ENCODE data around the gene PTBP1. TPM values are rescaled to one million over a fixed set of nuclear protein-coding genes. Genes with fewer than 3 reads are reported as not detected.

Gene PTBP1
- total and polyA plus RNA-seq, 2 of the 13 experiments (the other 11 are each of a cell fraction or from before 2014, with no cell fraction given): 195 to 288 TPM

- peak; percentile 63 for TF ChIP-seq ZNF710 (CRISPR knock-in tag; IDR thresholded peaks at IDR 0.05; ENCODE audit: borderline replicate concordance)
- TF ChIP-seq HDAC2 (CRISPR knock-in tag; IDR thresholded peaks at IDR 0.05): peak; percentile 51
- TF ChIP-seq HNRNPLL (IDR thresholded peaks at IDR 0.05; ENCODE audit: low read depth, low read length, poor library complexity, severe bottlenecking): peak; percentile 59
- TF ChIP-seq ZNF772 (CRISPR knock-in tag; IDR thresholded peaks at IDR 0.05): peak; percentile 96
- no peak for TF ChIP-seq ZNF337 (CRISPR knock-in tag; IDR thresholded peaks at IDR 0.05; ENCODE audit: borderline replicate concordance, low read depth)
- TF ChIP-seq JUNB (CRISPR knock-in tag; IDR thresholded peaks at IDR 0.05; ENCODE audit: borderline replicate concordance): no peak
- TF ChIP-seq ZNF383 (CRISPR knock-in tag; IDR thresholded peaks at IDR 0.05; ENCODE audit: borderline replicate concordance): no peak
- TF ChIP-seq AGO2 (optimal IDR thresholded peaks at IDR 0.05; ENCODE audit: low read depth, low read length): peak; percentile 86
- TF ChIP-seq TCF7L2 (IDR thresholded peaks at IDR 0.05; ENCODE audit: low read depth, low read length): no peak
- TF ChIP-seq ZZZ3 (CRISPR knock-in tag; IDR thresholded peaks at IDR 0.05; ENCODE audit: borderline replicate concordance): peak; percentile 21; the same call in 1 of the 2 replicates
- TF ChIP-seq ZNF33B (CRISPR knock-in tag; IDR thresholded peaks at IDR 0.05): no peak
- TF ChIP-seq ZBTB38 (CRISPR knock-in tag; IDR thresholded peaks at IDR 0.05): peak; percentile 88
- TF ChIP-seq ZNF614 (CRISPR knock-in tag; IDR thresholded peaks at IDR 0.05; ENCODE audit: borderline replicate concordance): peak; percentile 78; the same call in 1 of the 2 replicates
- no peak for TF ChIP-seq CAMTA2 (CRISPR knock-in tag; IDR thresholded peaks at IDR 0.05; ENCODE audit: borderline replicate concordance)
- peak; percentile 95 for TF ChIP-seq KAT8 (CRISPR knock-in tag; IDR thresholded peaks at IDR 0.05)
- no peak for TF ChIP-seq ZNF546 (CRISPR knock-in tag; conservative IDR thresholded peaks at IDR 0.05)
- TF ChIP-seq JUND (CRISPR knock-in tag; IDR thresholded peaks at IDR 0.05): no peak
- TF ChIP-seq STAT6 (CRISPR knock-in tag; IDR thresholded peaks at IDR 0.05; ENCODE audit: borderline replicate concordance): no peak
- TF ChIP-seq RARG (CRISPR knock-in tag; IDR thresholded peaks at IDR 0.05; ENCODE audit: low read depth): no peak
- TF ChIP-seq NFRKB (IDR thresholded peaks at IDR 0.05): peak; percentile 73
- TF ChIP-seq ZNF441 (CRISPR knock-in tag; IDR thresholded peaks at IDR 0.05; ENCODE audit: borderline replicate concordance): no peak
- TF ChIP-seq HIVEP1 (CRISPR knock-in tag; IDR thresholded peaks at IDR 0.05): peak; percentile 67
- TF ChIP-seq GATAD2A (CRISPR knock-in tag; IDR thresholded peaks at IDR 0.05): peak; percentile 54
- TF ChIP-seq ZBTB20 (CRISPR knock-in tag; IDR thresholded peaks at IDR 0.05; ENCODE audit: borderline replicate concordance, low read depth): no peak; the same call in 1 of the 2 replicates
Measured at GRCh38 chr19:796692-797527, at the start of gene PTBP1 (continued).
